Lower lobe of right lung (tissue), 2 donors: Measurements from ENCODE around the gene PGAP3. TPM values are rescaled to one million over a fixed set of nuclear protein-coding genes. Genes with fewer than 3 reads are reported as not detected.
"Not testable (repeated sequence)": the region's sequence is repeated elsewhere in the genome, so short reads cannot be mapped to it uniquely, and the experiment has no call there.

Experiments
- ATAC-seq, 2 donors: fragments of 200-7000 bp; cut with Tn5 transposase; one replicate each; pipeline ENCODE4 v1.9.1; 2020 to 2022; ENCODE audit warnings: mild to moderate bottlenecking in 2 of 2, moderate library complexity in 2 of 2
- DNase-seq: peaks from one replicate; pipeline ENCODE4 v3.0.0-alpha.2; 2020
- H3K27ac ChIP-seq: fragments of 200-600 bp; one replicate; pipeline ENCODE4 v1.8.0; 2022
- H3K27me3 ChIP-seq: fragments of 200-600 bp; one replicate; pipeline ENCODE4 v1.8.0; 2022; ENCODE audit warnings: low read depth
- H3K36me3 ChIP-seq: fragments of 200-600 bp; one replicate; pipeline ENCODE4 v1.8.0; 2022; ENCODE audit warnings: mild to moderate bottlenecking
- H3K4me1 ChIP-seq: fragments of 200-600 bp; one replicate; pipeline ENCODE4 v1.8.0; 2022
- H3K4me3 ChIP-seq: fragments of 200-600 bp; one replicate; pipeline ENCODE4 v1.8.0; 2022; ENCODE audit warnings: mild to moderate bottlenecking
- H3K9me3 ChIP-seq: fragments of 200-600 bp; one replicate; pipeline ENCODE4 v1.8.0; 2022
- intact Hi-C: fragments of 100-400 bp; cut with DNase I; formaldehyde crosslinking; loops from one replicate; pipeline ENCODE4 v1.11.0; 2022
- total RNA-seq: library from RNA; stranded (reverse); fragmentation: NEBNext Ultra II Directional; extraction: Animal tissue kit (Norgen Biotek cat#: 25700); gene quantifications from one replicate; pipeline ENCODE4 v1.2.1, GENCODE V29; 2021
- TF ChIP-seq, protein P1 (sequence below): fragments of 200-600 bp; IDR thresholded peaks from one replicate; pipeline ENCODE4 v1.8.0; 2022; ENCODE audit warnings: antibody characterized with exemption, mild to moderate bottlenecking
- donor health status: DM: no; HTN: yes; CAD: no; lungs with severe emphysema.

The PGAP3 gene
- total RNA-seq, 1 donor from 2014 or later, result 20.7 TPM

DNA sequence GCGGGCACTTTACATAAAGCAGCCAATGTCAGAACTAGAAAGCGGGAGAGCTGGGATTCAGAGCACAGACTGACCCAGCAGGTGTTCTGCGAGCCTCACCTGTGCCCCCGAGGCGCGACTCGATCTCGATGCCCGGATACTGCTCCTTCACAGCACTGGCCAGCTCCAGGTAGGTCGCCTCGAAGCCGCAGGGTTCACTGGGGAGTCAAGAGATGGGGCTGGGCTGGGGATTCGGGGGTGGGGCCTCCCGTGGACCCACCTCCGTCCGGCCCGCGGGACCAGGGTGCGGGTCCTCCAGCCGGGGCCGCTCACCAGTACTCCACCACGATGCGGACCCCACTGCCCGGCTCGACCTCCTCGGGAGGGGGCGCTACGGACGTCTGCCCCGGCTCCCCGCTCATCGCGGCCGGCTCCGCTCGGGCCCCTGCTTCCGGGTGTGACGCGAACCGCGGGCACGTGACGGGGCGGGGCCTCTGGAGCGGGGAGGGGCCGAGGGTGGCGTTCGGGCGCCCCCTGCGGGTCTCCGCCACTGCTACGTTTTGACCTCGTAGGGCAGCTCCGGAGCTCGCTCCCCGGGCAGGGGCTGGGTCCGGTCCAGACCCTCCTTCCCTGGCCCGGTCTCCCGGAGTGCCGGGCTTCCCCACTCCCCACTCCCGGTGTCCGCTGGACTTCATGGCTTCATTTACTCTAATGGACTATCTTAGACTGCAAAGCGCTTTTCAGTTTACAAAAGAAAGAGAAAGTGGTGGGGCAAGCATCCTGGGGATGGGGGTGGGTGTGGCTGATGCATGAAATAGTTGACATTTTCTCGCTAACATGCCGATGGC lies 42.5 kb upstream of the PGAP3 start, which contains the start of gene MIEN1:
Gene MIEN1, minus strand, starts transcription at position 438 of the 827 bp plus-strand sequence. Its CDS starts 37 bp downstream, at position 401.
- DNase-seq (peak; percentile 94), ATAC-seq (peak; percentile 98)
- Histone ChIP-seq H3K27me3 (no peaks in the 10 kb centered on the region), H3K9me3 (no peaks in the 10 kb centered on the region), H3K27ac (peak within 1 kb of the TSS; percentile 91), H3K4me1 (peaks cover 12% of the 10 kb centered on the region), H3K4me3 (peak within 1 kb of the TSS; percentile 73), H3K36me3 (peaks cover 41% of the 10 kb centered on the region)
- TF ChIP-seq, protein P1, sequence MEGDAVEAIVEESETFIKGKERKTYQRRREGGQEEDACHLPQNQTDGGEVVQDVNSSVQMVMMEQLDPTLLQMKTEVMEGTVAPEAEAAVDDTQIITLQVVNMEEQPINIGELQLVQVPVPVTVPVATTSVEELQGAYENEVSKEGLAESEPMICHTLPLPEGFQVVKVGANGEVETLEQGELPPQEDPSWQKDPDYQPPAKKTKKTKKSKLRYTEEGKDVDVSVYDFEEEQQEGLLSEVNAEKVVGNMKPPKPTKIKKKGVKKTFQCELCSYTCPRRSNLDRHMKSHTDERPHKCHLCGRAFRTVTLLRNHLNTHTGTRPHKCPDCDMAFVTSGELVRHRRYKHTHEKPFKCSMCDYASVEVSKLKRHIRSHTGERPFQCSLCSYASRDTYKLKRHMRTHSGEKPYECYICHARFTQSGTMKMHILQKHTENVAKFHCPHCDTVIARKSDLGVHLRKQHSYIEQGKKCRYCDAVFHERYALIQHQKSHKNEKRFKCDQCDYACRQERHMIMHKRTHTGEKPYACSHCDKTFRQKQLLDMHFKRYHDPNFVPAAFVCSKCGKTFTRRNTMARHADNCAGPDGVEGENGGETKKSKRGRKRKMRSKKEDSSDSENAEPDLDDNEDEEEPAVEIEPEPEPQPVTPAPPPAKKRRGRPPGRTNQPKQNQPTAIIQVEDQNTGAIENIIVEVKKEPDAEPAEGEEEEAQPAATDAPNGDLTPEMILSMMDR, result peak; percentile 87
- intact Hi-C loops, result no loop called here

DNA sequence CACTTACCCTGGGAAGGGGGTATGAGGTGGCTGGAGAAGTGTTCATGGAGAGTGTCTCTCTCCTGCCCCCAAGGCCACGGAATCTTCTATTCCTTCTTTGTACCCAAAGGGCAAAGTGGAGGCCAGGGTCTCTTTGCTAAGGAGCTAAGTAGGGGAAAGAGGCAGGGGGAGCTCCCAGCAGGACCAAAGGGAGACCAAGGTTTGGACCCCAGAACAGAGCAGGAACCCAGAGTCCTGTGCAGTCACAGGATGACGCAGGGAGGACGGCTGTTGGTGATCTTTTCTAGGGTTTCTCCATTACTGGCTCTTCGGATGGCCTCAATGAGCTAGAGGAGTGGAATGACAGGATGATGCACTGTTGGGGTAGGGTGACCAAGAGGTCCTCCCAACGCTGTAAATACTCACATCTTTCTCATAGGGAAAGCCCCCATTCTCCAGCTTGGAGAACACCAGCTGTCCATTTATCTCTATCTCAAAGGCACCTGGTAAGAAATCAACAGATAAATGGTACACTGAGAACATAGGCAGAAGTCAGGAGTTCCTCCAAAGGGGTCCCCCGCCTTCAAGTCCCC lies 41.5 kb upstream of the PGAP3 start:
- Histone ChIP-seq H3K27me3 (no peaks in the 10 kb centered on the region), H3K4me1 (peaks cover 12% of the 10 kb centered on the region), H3K36me3 (peaks cover 50% of the 10 kb centered on the region), H3K4me3 (peak overlapping the region; percentile 73), H3K27ac (peak overlapping the region; percentile 91), H3K9me3 (no peaks in the 10 kb centered on the region)
- DNase-seq, result no peak
- TF ChIP-seq, protein P1, result no peak
- intact Hi-C loops, result no loop called here
- ATAC-seq, result no peak

DNA sequence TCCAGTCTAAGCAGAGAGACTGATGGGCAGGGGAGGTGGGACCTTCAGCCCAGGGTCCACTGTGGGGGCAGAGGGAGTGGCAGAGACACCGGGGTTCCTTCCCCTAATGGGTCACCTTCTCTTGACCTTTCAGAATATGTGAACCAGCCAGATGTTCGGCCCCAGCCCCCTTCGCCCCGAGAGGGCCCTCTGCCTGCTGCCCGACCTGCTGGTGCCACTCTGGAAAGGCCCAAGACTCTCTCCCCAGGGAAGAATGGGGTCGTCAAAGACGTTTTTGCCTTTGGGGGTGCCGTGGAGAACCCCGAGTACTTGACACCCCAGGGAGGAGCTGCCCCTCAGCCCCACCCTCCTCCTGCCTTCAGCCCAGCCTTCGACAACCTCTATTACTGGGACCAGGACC lies 39.7 kb upstream of the PGAP3 start:
- Histone ChIP-seq H3K4me3 (no peak overlapping the region), H3K4me1 (peaks cover 12% of the 10 kb centered on the region), H3K36me3 (peaks cover 60% of the 10 kb centered on the region), H3K27me3 (no peaks in the 10 kb centered on the region), H3K9me3 (no peaks in the 10 kb centered on the region), H3K27ac (no peak overlapping the region)
- TF ChIP-seq, protein P1, result no peak
- ATAC-seq, result no peak
- no peak for DNase-seq
- intact Hi-C loops, result no loop called here

DNA sequence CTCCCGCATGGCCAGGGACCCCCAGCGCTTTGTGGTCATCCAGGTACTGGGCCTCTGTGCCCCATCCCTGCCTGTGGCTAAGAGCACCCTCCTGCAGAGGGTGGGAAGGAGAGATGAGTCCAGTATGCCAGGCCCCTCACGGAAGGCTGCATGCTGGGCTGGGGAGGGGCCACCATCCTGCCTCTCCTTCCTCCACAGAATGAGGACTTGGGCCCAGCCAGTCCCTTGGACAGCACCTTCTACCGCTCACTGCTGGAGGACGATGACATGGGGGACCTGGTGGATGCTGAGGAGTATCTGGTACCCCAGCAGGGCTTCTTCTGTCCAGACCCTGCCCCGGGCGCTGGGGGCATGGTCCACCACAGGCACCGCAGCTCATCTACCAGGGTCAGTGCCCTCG lies 38.8 kb upstream of the PGAP3 start:
- Histone ChIP-seq H3K36me3 (peaks cover 70% of the 10 kb centered on the region), H3K4me3 (no peak overlapping the region), H3K27me3 (no peaks in the 10 kb centered on the region), H3K4me1 (peaks cover 12% of the 10 kb centered on the region), H3K27ac (no peak overlapping the region), H3K9me3 (no peaks in the 10 kb centered on the region)
- intact Hi-C loops, result no loop called here
- DNase-seq (no peak), ATAC-seq (no peak)
- TF ChIP-seq, protein P1, result no peak

DNA sequence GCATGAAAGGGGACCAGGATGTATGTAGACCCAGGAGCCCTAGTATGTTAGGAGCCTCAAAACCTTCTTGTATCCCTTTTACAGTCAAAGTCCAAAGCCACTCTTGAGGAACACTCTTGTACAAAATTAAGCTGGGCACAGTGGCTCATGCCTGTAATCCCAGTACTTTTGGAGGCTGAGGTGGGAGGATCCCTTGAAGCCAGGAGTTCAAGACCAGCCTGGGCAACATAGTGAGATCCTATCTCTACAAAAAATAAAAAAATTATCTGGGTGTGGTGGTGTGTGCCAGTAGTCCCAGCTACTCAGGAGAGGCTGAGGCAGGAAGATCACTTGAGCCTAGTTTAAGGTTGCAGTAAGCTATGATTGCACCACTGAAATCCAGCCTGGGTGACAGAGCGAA lies 38.1 kb upstream of the PGAP3 start:
- H3K4me3 ChIP-seq, intact Hi-C loops, H3K27ac ChIP-seq, DNase-seq, H3K9me3 ChIP-seq, H3K27me3 ChIP-seq, ATAC-seq: not testable (repeated sequence)
- Histone ChIP-seq H3K4me1 (peaks cover 12% of the 10 kb centered on the region), H3K36me3 (peaks cover 73% of the 10 kb centered on the region)

DNA sequence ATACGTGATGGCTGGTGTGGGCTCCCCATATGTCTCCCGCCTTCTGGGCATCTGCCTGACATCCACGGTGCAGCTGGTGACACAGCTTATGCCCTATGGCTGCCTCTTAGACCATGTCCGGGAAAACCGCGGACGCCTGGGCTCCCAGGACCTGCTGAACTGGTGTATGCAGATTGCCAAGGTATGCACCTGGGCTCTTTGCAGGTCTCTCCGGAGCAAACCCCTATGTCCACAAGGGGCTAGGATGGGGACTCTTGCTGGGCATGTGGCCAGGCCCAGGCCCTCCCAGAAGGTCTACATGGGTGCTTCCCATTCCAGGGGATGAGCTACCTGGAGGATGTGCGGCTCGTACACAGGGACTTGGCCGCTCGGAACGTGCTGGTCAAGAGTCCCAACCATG lies 36.9 kb upstream of the PGAP3 start:
- H3K4me3 ChIP-seq, result no peak overlapping the region
- no peaks in the 10 kb centered on the region for H3K9me3 ChIP-seq
- no peak overlapping the region for H3K27ac ChIP-seq
- H3K36me3 ChIP-seq, result peaks cover 77% of the 10 kb centered on the region
- peaks cover 9% of the 10 kb centered on the region for H3K4me1 ChIP-seq
- no peaks in the 10 kb centered on the region for H3K27me3 ChIP-seq
- ATAC-seq, result no peak
- DNase-seq, result no peak
- intact Hi-C loops, result no loop called here
- TF ChIP-seq, protein P1, result no peak
